ENCODE measurements around the gene C6orf52. TPM values are rescaled to one million over a fixed set of nuclear protein-coding genes. Genes with fewer than 3 reads are reported as not detected.
"Not testable (repeated sequence)": the region's sequence is repeated elsewhere in the genome, so short reads cannot be mapped to it uniquely, and the experiment has no call there.

The C6orf52 gene
- total RNA-seq, 8 experiments from 2014 or later, result 3.6 to 15.7 (median 11.3) TPM; not detected in 2

DNA sequence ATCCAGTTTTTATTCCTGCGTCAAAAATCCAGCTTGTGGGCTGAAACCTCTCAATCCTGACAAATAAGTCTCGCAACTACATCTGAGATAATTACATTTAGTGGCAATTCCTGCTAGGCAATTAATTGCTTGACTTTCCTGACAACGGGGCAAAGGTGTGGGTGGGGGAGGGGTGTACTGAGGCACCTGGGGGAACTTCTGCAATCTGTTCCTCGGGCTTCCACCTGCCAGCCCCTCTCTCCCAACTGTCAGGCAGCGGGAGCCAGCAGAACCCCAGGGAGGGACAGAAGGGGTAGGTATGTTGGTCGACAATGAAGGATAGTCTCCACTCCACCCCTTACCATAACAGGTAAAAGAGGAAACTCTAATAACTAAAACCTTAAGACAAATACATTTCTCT lies 6.8 kb downstream of the C6orf52 start:
- H3K27ac ChIP-seq, result no peak overlapping the region
- H3K4me3 ChIP-seq, result no peak overlapping the region
- ATAC-seq (replicated peaks in 6 of 8), result no peak
- WGBS, 10 experiments, result 0 to 100% (median 69%) methylated on average over 1 to 3 of the region's 6 CpGs; no CpG with 5 or more reads in 2 of the 10 experiments
- in situ Hi-C loops (cut with MboI; ENCODE audit: low pct_unique_long_range_greater_than_20kb in 2 of 9, low sequenced_read_pairs in 9 of 9, unreplicated experiment in 9 of 9), result loop anchor here in 1 of 9 experiments (25.0 kb wide), 1 partner anchor 200 kb away; no protein-coding TSS in a partner anchor
- peaks cover 0 to under 1% of the 10 kb centered on the region in 2 donors for H3K4me1 ChIP-seq (replicated peaks in 1 of 2)

- in situ Hi-C loops (cut with MboI; ENCODE audit: low pct_unique_long_range_greater_than_20kb in 2 of 9, low sequenced_read_pairs in 9 of 9, unreplicated experiment in 9 of 9), result loop anchor here in 1 of 9 experiments (25.0 kb wide), 1 partner anchor 200 kb away; no protein-coding TSS in a partner anchor
- no peaks in the 10 kb centered on the region for H3K4me1 ChIP-seq (replicated peaks in 1 of 2)
- WGBS, 10 experiments, result 20 to 100% (median 79%) methylated on average over 1 to 5 of the region's 8 CpGs; no CpG with 5 or more reads in 2 of the 10 experiments
- no peak overlapping the region for H3K27ac ChIP-seq
- no peak for ATAC-seq (replicated peaks in 6 of 8)
- no peak overlapping the region for H3K4me3 ChIP-seq
Measured at GRCh38 chr6:10686901-10687300, 7.5 kb downstream of the C6orf52 start.

GRCh38 chr6:10685092-10685915 lies 9.1 kb downstream of the C6orf52 start:
- WGBS, 10 experiments, result 36 to 85% (median 62%) methylated on average over 1 to 3 of the region's 3 CpGs
- no peak overlapping the region for H3K27ac ChIP-seq
- no peaks in the 10 kb centered on the region for H3K4me1 ChIP-seq (replicated peaks in 1 of 2)
- no peak overlapping the region for H3K4me3 ChIP-seq
- in situ Hi-C loops (cut with MboI; ENCODE audit: low pct_unique_long_range_greater_than_20kb in 2 of 9, low sequenced_read_pairs in 9 of 9, unreplicated experiment in 9 of 9), result loop anchor here in 1 of 9 experiments (25.0 kb wide), 1 partner anchor 198 kb away; no protein-coding TSS in a partner anchor
- no peak for ATAC-seq (replicated peaks in 6 of 8)

DNA sequence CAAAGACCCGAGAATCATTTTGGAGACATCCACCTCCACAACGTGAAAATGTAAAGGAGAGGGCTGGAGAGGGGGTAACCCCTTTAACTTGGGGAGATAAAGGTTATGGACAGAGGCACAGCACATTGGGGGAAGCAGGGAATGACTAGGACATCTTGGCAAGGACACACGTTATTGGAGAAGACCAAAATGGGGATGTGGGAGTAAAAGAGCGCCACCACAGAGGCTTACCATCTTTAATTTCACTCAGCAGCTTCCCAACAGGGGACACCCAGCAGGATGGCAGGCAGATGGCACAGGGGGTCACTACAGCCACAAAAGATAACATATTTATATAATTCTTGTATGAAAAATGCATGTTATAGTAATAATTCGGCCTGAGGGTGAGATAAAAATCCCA lies 9.8 kb downstream of the C6orf52 start:
- 0 to 93% (median 81%) methylated on average over 1 to 5 of the region's 5 CpGs for WGBS, 10 experiments
- Histone ChIP-seq H3K4me1 (replicated peaks in 1 of 2) (no peaks in the 10 kb centered on the region), H3K27ac (no peak overlapping the region), H3K4me3 (no peak overlapping the region)
- ATAC-seq (replicated peaks in 6 of 8), result no peak
- in situ Hi-C loops (cut with MboI; ENCODE audit: low pct_unique_long_range_greater_than_20kb in 2 of 9, low sequenced_read_pairs in 9 of 9, unreplicated experiment in 9 of 9), result loop anchor here in 1 of 9 experiments (25.0 kb wide), 1 partner anchor 197 kb away; no protein-coding TSS in a partner anchor

- in situ Hi-C loops (cut with MboI; ENCODE audit: low pct_unique_long_range_greater_than_20kb in 2 of 9, low sequenced_read_pairs in 9 of 9, unreplicated experiment in 9 of 9), result loop anchor here in 1 of 9 experiments (25.0 kb wide), 1 partner anchor 195 kb away; no protein-coding TSS in a partner anchor
- no peak for ATAC-seq (replicated peaks in 6 of 8)
- no peak overlapping the region for H3K27ac ChIP-seq
Measured at GRCh38 chr6:10682355-10682988, 11.9 kb downstream of the C6orf52 start.

GRCh38 chr6:10681795-10682194 lies 12.6 kb downstream of the C6orf52 start:
- 0 to 83% (median 25%) methylated on average over 1 to 3 of the region's 3 CpGs; no CpG with 5 or more reads in 2 of the 10 experiments for WGBS, 10 experiments
- in situ Hi-C loops (cut with MboI; ENCODE audit: low pct_unique_long_range_greater_than_20kb in 2 of 9, low sequenced_read_pairs in 9 of 9, unreplicated experiment in 9 of 9), result loop anchor here in 1 of 9 experiments (25.0 kb wide), 1 partner anchor 194 kb away; no protein-coding TSS in a partner anchor
- Histone ChIP-seq H3K4me1 (replicated peaks in 1 of 2) (no peaks in the 10 kb centered on the region), H3K27ac (no peak overlapping the region), H3K4me3 (no peak overlapping the region)
- peak in 1 of 8 experiments; percentile 31 for ATAC-seq (replicated peaks in 6 of 8)

More at GRCh38 chr6:10682355-10682988, 11.9 kb downstream of the C6orf52 start:
- Histone ChIP-seq H3K4me3 (no peak overlapping the region), H3K4me1 (replicated peaks in 1 of 2) (no peaks in the 10 kb centered on the region)

GRCh38 chr6:10678456-10678855 lies 16.0 kb downstream of the C6orf52 start:
- H3K27ac ChIP-seq, result no peak overlapping the region
- in situ Hi-C loops (cut with MboI; ENCODE audit: low pct_unique_long_range_greater_than_20kb in 2 of 9, low sequenced_read_pairs in 9 of 9, unreplicated experiment in 9 of 9), result loop anchor here in 1 of 9 experiments (25.0 kb wide), 1 partner anchor 191 kb away; no protein-coding TSS in a partner anchor

DNA sequence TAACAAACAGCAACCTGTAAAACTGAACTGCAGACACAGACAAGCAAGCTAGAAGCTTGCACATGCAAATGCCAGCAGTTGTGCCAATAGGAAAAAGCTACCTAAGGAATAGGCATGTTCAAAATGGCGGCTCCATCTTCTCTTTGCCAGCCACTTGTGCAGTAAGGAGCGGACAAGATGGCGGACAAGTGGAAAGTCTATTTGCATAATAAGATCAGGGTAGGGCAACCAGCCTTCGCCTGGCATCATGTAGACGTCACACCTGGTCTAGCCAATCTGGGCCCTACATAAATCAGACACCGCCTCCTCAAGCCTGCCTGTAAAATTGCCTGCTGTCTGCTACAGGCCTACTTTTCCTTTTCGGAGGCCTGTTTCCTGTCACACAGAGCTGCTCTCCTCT lies 18.0 kb downstream of the C6orf52 start:
- Histone ChIP-seq H3K27ac (no peak overlapping the region), H3K4me1 (replicated peaks in 1 of 2) (no peaks in the 10 kb centered on the region), H3K4me3 (no peak overlapping the region)
- 69 to 100% (median 98%) methylated on average over 1 to 6 of the region's 7 CpGs; no CpG with 5 or more reads in 2 of the 10 experiments for WGBS, 10 experiments
- in situ Hi-C loops (cut with MboI; ENCODE audit: low pct_unique_long_range_greater_than_20kb in 2 of 9, low sequenced_read_pairs in 9 of 9, unreplicated experiment in 9 of 9), result loop anchor here in 1 of 9 experiments (25.0 kb wide), 1 partner anchor 189 kb away; no protein-coding TSS in a partner anchor
- no peak for ATAC-seq (replicated peaks in 6 of 8)

More at GRCh38 chr6:10678456-10678855, 16.0 kb downstream of the C6orf52 start:
- ATAC-seq (replicated peaks in 6 of 8), result peak in 1 of 8 experiments; percentile 54
- H3K4me3 ChIP-seq, result no peak overlapping the region
- no peaks in the 10 kb centered on the region for H3K4me1 ChIP-seq (replicated peaks in 1 of 2)
- WGBS, 10 experiments, result 34 to 100% (median 91%) methylated on average over 1 to 4 of the region's 4 CpGs; no CpG with 5 or more reads in 2 of the 10 experiments

DNA sequence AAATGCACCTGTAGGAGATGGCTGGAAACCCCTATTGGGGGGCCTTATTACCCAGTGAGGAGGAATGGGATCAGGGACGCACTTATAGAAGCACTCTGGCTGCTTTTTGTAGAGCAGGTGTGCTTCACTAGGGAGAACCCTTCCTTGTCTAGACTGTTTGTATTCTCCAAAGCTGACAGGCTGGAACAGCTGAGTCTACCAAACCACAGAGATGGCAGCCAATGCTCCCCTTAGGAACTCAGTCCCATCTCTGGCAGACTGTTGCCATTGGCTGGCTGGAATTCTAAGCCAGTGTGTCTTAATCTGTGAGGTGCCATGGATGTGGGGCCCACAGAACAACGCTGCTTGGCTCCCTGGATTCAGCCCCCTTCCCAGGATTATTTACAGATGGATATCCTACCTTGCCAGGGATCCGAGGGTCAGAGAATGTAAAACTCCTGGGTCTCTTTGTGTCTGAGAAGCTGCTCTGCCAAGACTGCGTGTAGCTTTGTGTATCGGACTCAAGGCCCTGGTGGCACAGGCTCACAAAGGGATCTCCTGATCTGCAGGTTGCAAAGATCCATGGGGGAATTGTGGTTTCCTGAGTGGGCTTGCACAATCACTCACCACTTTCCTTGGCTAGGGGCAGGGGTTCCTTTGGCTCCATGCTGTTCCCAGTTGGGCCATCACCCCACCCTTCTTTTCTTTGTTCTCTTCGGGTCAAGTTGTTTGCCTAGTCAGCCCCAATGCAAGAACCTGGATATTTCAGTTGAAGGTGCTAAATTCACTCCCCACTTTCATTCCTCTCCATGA lies 26.1 kb downstream of the C6orf52 start:
- no peaks in the 10 kb centered on the region for H3K4me1 ChIP-seq (replicated peaks in 1 of 2)
- in situ Hi-C loops (cut with MboI; ENCODE audit: low pct_unique_long_range_greater_than_20kb in 2 of 9, low sequenced_read_pairs in 9 of 9, unreplicated experiment in 9 of 9), result no loop called here
- no peak overlapping the region for H3K27ac ChIP-seq
- no peak for ATAC-seq (replicated peaks in 6 of 8)
- H3K4me3 ChIP-seq, result no peak overlapping the region
- 0 to 92% (median 70%) methylated on average over 1 to 5 of the region's 6 CpGs; no CpG with 5 or more reads in 2 of the 10 experiments for WGBS, 10 experiments

- ATAC-seq (replicated peaks in 6 of 8); H3K4me3 ChIP-seq; H3K4me1 ChIP-seq (replicated peaks in 1 of 2); H3K27ac ChIP-seq; in situ Hi-C loops (cut with MboI; ENCODE audit: low pct_unique_long_range_greater_than_20kb in 2 of 9, low sequenced_read_pairs in 9 of 9, unreplicated experiment in 9 of 9): not testable (repeated sequence)
- 0 to 89% (median 50%) methylated on average over 1 of the region's 1 CpG; no CpG with 5 or more reads in 5 of the 10 experiments for WGBS, 10 experiments
Measured at GRCh38 chr6:10665595-10665994, 28.8 kb downstream of the C6orf52 start.

DNA sequence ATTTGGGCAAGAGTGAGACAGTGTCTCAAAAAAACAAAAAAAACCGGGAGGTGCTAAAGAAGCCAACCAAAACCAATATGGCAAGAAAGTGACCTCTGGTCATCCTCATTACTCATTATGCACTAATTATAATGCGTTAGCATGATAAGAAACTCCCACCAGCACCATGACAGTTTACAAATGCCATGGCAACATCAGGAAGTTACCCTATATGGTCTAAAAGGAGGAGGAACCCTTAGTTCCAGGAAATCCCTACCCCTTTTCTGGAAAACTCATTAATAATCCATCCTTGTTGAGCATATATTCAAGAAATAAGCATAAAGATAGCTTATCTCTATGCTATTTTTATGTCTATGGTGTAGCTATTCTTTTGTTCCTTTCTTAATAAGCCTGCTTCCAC lies 31.7 kb downstream of the C6orf52 start:
- in situ Hi-C loops (cut with MboI; ENCODE audit: low pct_unique_long_range_greater_than_20kb in 2 of 9, low sequenced_read_pairs in 9 of 9, unreplicated experiment in 9 of 9), result no loop called here
- ATAC-seq (replicated peaks in 6 of 8), result peak in 3 of 8 experiments; percentile 37 to 47 (median 41)
- WGBS, 10 experiments, result 0 to 100% (median 52%) methylated on average over 1 to 2 of the region's 2 CpGs; no CpG with 5 or more reads in 4 of the 10 experiments

GRCh38 chr6:10662207-10662606 lies 32.2 kb downstream of the C6orf52 start:
- no peak for ATAC-seq (replicated peaks in 6 of 8)
- Histone ChIP-seq H3K4me1 (replicated peaks in 1 of 2) (peaks cover 0 to 5% of the 10 kb centered on the region in 2 donors), H3K27ac (no peak overlapping the region), H3K4me3 (no peak overlapping the region)
- 0 to 100% (median 87%) methylated on average over 1 to 7 of the region's 8 CpGs; no CpG with 5 or more reads in 1 of the 10 experiments for WGBS, 10 experiments
- in situ Hi-C loops (cut with MboI; ENCODE audit: low pct_unique_long_range_greater_than_20kb in 2 of 9, low sequenced_read_pairs in 9 of 9, unreplicated experiment in 9 of 9), result no loop called here

More for the DNA sequence above, 31.7 kb downstream of the C6orf52 start:
- Histone ChIP-seq H3K27ac (no peak overlapping the region), H3K4me3 (no peak overlapping the region), H3K4me1 (replicated peaks in 1 of 2) (peaks cover 0 to 5% of the 10 kb centered on the region in 2 donors)

Measured in motor neuron (in vitro differentiated cells).